Myocyte (in vitro differentiated cells): ENCODE data around the gene GABBR2. TPM values are rescaled to one million over a fixed set of nuclear protein-coding genes. Genes with fewer than 3 reads are reported as not detected.
"Not testable (repeated sequence)": the region's sequence is repeated elsewhere in the genome, so short reads cannot be mapped to it uniquely, and the experiment has no call there.

Source experiments
- DNase-seq: peaks from one replicate; pipeline ENCODE4 v3.0.0-alpha.2; 2012; ENCODE audit warnings: low read depth
- total RNA-seq: library from RNA; depleted of rRNA; stranded (reverse); fragments of >200 nt; gene quantifications from 2 replicates; pipeline ENCODE4 v1.2.3, GENCODE V29; 2014

GABBR2 gene
- total RNA-seq, 1 donor from 2014 or later: 0.51 TPM

DNA sequence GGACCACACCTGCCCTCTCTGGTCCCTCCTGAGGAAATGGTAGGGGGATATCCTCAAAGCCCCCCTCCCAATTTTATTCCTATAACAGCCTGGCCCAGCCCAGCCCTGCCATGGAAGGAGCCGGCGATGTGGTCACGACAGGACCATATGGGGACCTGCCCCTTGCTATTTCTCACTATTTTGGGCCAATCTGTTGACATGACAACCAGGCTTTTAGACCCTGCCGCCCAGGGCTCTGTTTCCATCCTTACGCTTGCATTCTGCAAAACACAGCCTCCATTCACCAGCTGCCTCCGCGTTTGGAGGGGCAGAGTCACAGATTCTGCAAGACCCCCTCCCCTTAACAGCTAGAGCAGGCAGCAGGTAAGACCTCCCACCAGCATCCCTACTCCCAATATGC is 112.2 kb downstream of the GABBR2 start:
- no peak for DNase-seq

GRCh38 chr9:98594546-98595160 is 114.1 kb downstream of the GABBR2 start:
- DNase-seq: no peak

- no peak for DNase-seq
Measured at GRCh38 chr9:98593354-98594253, 115.1 kb downstream of the GABBR2 start.

GRCh38 chr9:98591696-98592095 is 117.0 kb downstream of the GABBR2 start:
- DNase-seq: no peak

GRCh38 chr9:98590101-98590500 is 118.6 kb downstream of the GABBR2 start:
- DNase-seq: no peak

- DNase-seq: no peak
Measured at GRCh38 chr9:98589102-98589501, 119.6 kb downstream of the GABBR2 start.

- DNase-seq: not testable (repeated sequence)
Measured at GRCh38 chr9:98584853-98585438, 123.8 kb downstream of the GABBR2 start.

GRCh38 chr9:98584059-98584458 is 124.7 kb downstream of the GABBR2 start:
- no peak for DNase-seq

- no peak for DNase-seq
Measured at GRCh38 chr9:98583417-98583816, 125.3 kb downstream of the GABBR2 start.

- DNase-seq: no peak
Measured at GRCh38 chr9:98580956-98581355, 127.8 kb downstream of the GABBR2 start.

- DNase-seq: no peak
Measured at GRCh38 chr9:98579700-98580099, 129.0 kb downstream of the GABBR2 start.

- DNase-seq: no peak
Measured at GRCh38 chr9:98577446-98577845, 131.3 kb downstream of the GABBR2 start.

DNA sequence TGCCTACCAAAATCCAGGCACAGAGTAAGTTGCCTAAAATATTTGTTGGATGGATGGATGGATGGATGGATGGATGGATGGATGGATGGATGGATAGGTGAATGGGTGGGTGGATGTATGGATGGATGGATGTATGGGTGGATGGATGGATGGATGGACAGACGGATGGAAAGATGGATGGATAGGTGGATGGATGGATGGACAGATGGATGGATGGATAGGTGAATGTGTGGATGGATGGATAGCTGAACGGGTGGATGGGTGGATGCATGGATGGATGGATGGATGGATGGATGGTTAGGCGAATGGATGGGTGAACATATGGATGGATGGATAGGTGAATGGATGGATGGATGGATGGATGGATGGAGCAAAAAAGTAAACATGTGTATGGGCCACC is 131.9 kb downstream of the GABBR2 start:
- no peak for DNase-seq

DNA sequence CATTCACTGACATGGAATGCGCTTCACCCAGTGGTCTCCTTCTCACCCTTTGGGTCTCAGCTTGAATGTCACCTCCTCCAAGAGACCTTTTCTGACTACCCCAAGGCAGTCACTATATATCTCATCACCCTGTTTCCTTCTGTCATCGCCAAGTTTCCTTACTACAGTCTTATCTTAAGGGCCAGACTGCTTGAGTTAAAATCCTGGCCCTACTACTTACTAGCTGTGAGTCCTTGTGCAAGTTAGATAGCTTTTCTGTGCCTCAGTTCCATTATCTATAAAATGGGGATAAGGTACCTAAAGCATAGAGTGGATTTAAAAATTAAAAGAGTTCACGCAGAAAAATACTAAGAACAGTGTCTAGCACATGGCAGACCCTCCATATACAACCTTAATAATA is 132.4 kb downstream of the GABBR2 start:
- DNase-seq: no peak

GRCh38 chr9:98575379-98576346 is 133.1 kb downstream of the GABBR2 start:
- peak; percentile 66 for DNase-seq

- DNase-seq: no peak
Measured at GRCh38 chr9:98573749-98574278, 134.9 kb downstream of the GABBR2 start.

DNA sequence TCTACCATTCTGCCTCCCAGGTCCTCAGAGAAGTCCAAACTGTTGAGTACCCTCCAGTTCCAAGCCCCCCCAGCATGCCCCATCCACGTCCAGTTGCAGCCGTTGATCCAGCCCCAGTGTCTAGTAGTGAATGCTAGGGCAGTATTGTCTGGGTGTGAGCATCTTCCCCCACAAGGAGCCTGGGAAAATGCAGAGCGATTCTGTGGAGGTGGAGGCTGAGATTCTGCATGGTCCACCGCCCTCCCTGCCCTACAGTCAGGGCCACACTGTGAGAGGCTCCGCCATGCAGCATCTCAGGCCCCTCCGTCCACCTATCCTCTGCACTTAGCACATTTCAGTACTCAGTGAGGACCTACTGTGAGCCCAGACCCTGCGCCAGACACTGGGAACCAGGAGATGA is 135.9 kb downstream of the GABBR2 start:
- no peak for DNase-seq

DNA sequence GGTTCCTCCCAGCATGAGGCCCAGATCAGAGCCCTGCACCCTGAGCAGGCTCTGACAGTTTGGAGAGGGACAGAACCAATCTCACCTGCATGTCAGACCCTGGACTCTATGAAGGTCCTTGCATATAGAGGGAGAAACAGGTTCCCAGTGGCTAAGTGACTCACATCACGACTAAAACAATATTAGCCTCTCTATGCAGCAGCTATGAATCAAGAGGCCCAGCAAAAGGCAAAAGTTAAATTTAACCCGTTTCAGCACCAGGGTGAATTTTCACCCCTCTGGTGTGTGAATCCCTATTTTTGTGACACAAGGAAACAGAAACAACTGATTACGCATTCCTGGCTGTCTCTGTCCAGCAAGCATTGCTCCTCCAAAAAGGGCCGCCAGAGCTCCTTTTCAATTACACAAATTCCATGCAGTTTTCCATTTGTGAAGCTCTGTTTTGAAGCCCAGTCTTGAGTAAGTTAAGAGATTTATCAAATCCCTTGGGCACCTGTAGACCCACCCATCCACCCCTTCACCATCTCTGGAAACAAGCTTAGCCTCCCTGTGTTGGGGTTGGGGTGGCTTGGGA is 136.6 kb downstream of the GABBR2 start:
- no peak for DNase-seq

- no peak for DNase-seq
Measured at GRCh38 chr9:98571643-98572042, 137.1 kb downstream of the GABBR2 start.

- DNase-seq: no peak
Measured at GRCh38 chr9:98570663-98571440, 137.9 kb downstream of the GABBR2 start.
